ENCODE results near the gene STARD10.
A peak's percentile ranks its signal among the peaks of the same experiment; 100 is the strongest.

- TF ChIP-seq CTCF (IDR thresholded peaks at IDR 0.05; ENCODE audit: extremely low read depth in 1 of 2, insufficient read depth in 1 of 2, low read depth in 1 of 2, low read length in 2 of 2) = no peak
- TF ChIP-seq GATA2 (IDR thresholded peaks at IDR 0.05; ENCODE audit: insufficient read depth, insufficient read length, low read depth, low read length) = no peak
- TF ChIP-seq POLR2AphosphoS5 (IDR thresholded peaks at IDR 0.05; ENCODE audit: insufficient read depth, low read depth, low read length) = peak; percentile 56
- no peak for TF ChIP-seq EZH2 (IDR thresholded peaks at IDR 0.05; ENCODE audit: borderline replicate concordance, low read depth, low read length, severe bottlenecking)
Measured at GRCh38 chr11:72722050-72722748, 71.6 kb downstream of the STARD10 start.
